NB4 (cell line): Measurements from ENCODE around the gene SMC5.
"Not testable (repeated sequence)": the region's sequence is repeated elsewhere in the genome, so short reads cannot be mapped to it uniquely, and the experiment has no call there.

Experiments used
- DNase-seq: peaks from one replicate; pipeline ENCODE4 v3.0.0; 2010; ENCODE audit warnings: low read depth
- H3K4me3 ChIP-seq: one replicate; pipeline ENCODE4 v1.5.1; 2011; ENCODE audit warnings: mild to moderate bottlenecking, low read depth, low read length, moderate library complexity
- MAX ChIP-seq: IDR thresholded peaks from 2 replicates; pipeline ENCODE4 v1.6.1; 2011; ENCODE audit warnings: low read depth, low read length
- MYC ChIP-seq: IDR thresholded peaks from 2 replicates; pipeline ENCODE4 v1.6.1; 2011; ENCODE audit warnings: low read depth, low read length
- POLR2A ChIP-seq: IDR thresholded peaks from 2 replicates; pipeline ENCODE4 v1.6.1; 2011; ENCODE audit warnings: mild to moderate bottlenecking; ENCODE audit not compliant: insufficient read length; ENCODE audit errors: extremely low read depth
- TF ChIP-seq, protein P1 (sequence below): IDR thresholded peaks from one replicate; pipeline ENCODE4 v1.5.1; 2012; ENCODE audit warnings: low read depth, low read length

SMC5 gene

DNA sequence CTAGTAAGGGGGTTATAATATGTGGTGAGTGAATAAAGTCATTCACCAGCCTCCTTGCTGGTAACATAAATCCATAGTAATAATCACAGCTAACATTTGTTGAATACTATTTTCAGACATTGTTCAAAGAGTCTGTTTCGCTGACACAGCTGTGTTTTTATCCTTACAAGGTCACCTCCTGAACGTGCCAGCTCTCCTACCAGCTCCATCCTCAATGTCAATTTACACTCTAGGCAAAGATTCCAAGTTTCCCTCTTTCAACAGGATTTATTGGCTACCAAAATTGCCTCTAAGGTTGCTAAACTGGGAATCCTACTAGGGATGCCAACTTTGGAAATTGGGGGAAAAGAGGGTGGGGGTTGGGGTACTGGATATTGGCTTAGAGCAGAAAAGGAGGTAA lies 30.7 kb upstream of the SMC5 start:
- TF ChIP-seq POLR2A (no peak), MYC (no peak), MAX (no peak)
- TF ChIP-seq, protein P1, sequence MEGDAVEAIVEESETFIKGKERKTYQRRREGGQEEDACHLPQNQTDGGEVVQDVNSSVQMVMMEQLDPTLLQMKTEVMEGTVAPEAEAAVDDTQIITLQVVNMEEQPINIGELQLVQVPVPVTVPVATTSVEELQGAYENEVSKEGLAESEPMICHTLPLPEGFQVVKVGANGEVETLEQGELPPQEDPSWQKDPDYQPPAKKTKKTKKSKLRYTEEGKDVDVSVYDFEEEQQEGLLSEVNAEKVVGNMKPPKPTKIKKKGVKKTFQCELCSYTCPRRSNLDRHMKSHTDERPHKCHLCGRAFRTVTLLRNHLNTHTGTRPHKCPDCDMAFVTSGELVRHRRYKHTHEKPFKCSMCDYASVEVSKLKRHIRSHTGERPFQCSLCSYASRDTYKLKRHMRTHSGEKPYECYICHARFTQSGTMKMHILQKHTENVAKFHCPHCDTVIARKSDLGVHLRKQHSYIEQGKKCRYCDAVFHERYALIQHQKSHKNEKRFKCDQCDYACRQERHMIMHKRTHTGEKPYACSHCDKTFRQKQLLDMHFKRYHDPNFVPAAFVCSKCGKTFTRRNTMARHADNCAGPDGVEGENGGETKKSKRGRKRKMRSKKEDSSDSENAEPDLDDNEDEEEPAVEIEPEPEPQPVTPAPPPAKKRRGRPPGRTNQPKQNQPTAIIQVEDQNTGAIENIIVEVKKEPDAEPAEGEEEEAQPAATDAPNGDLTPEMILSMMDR: no peak
- H3K4me3 ChIP-seq: no peak overlapping the region
- no peak for DNase-seq

- H3K4me3 ChIP-seq: no peak overlapping the region
- no peak for DNase-seq
Measured at GRCh38 chr9:70228611-70229010, 30.2 kb upstream of the SMC5 start.

DNA sequence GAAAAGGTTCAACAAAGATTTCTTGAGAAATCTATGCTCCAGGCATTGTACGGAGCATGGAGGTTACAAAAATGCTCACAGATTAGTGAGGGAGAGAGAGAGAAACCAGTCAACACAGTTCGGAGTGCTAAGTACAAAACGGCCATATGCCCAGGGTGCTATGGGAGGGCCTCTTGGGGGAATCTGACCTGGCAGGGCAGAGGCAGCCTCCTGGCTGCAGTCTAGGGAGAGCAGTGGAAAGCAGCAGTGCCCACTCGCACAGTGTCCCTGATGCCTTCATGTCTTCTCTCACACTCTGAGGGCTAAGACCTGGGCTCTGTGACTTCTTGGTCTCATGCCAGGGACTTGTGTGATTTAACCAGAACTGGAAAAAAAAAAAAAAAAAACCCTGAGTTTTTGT lies 29.8 kb upstream of the SMC5 start:
- DNase-seq: no peak
- TF ChIP-seq, protein P1: no peak
- TF ChIP-seq POLR2A (no peak), MAX (no peak), MYC (no peak)
- H3K4me3 ChIP-seq: no peak overlapping the region

More at GRCh38 chr9:70228611-70229010, 30.2 kb upstream of the SMC5 start:
- TF ChIP-seq MYC: no peak
- no peak for TF ChIP-seq MAX
- TF ChIP-seq POLR2A: no peak
- TF ChIP-seq, protein P1: no peak

- no peak overlapping the region for H3K4me3 ChIP-seq
- TF ChIP-seq, protein P1: no peak
- TF ChIP-seq MYC (no peak), POLR2A (no peak), MAX (no peak)
- DNase-seq: peak; percentile 3
Measured at GRCh38 chr9:70229579-70229978, 29.2 kb upstream of the SMC5 start.

DNA sequence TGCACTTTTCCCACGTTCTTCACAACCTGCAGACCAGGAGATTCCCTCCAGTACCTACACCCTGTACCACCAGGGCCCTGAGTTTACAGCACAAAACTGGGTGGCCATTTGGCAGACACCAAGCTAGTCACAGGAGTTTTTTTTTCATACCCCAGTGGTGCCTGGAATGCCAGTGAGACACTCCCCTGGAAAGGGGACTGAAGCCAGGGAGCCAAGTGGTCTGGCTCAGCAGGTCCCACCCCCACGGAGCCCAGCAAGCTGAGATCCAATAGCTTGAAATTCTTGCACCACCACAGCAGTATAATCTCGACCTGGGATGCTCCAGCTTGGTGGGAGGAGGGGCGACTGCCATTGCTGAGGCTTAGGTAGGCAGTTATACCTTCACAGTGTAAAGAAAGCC lies 26.3 kb upstream of the SMC5 start:
- no peak for TF ChIP-seq POLR2A
- no peak for TF ChIP-seq MYC
- TF ChIP-seq, protein P1: no peak
- TF ChIP-seq MAX: no peak
- H3K4me3 ChIP-seq: no peak overlapping the region
- DNase-seq: no peak

DNA sequence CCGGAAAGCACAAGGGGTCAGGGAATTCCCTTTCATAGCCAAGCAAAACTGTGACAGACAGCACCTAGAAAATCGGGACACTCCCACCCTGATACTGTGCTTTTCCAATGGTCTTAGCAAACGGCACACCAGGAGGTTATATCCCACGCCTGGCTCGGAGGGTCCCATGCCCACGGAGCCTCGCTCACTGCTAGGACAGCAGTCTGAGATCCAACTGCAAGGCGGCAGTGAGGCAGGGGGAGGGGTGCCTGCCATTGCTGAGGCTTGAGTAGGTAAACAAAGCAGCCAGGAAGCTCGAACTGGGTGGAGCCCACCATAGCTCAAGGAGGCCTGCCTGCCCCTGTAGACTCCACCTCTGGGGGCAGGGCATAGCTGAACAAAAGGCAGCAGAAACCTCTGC lies 24.6 kb upstream of the SMC5 start:
- H3K4me3 ChIP-seq, DNase-seq: not testable (repeated sequence)

GRCh38 chr9:70245952-70246351 lies 12.8 kb upstream of the SMC5 start:
- not testable (repeated sequence) for H3K4me3 ChIP-seq, DNase-seq
